ENCODE results near the gene CFAP161. TPM values are rescaled to one million over a fixed set of nuclear protein-coding genes. Genes with fewer than 3 reads are reported as not detected.

The CFAP161 gene
- total RNA-seq, 1 donor from 2014 or later, result 7.4 TPM

DNA sequence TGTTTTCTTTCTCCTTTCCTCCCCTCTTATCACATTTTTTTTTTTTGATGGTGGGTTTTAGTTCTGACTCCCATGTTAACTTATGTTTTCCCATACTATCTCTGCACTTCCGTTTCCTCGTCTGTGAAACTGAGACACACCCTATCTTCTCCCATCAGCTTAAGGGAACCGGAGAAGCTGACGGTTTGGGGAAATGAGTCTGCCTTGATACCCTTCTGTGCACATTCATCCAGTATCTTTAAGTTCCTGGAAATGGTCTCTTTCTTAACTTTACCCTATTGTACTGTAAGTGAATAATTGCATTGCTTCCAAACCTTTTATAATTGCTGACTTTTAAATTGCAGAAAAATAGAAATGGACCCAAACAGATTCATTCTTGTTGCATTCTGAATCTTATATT lies 26.2 kb upstream of the CFAP161 start:
- intact Hi-C loops (cut with DNase I), result loop anchor here (5.0 kb wide), 1 partner anchor 159 kb away; no protein-coding TSS in a partner anchor
- Histone ChIP-seq H3K27me3 (ENCODE audit: low read depth) (no peaks in the 10 kb centered on the region), H3K27ac (no peak overlapping the region), H3K9me3 (no peaks in the 10 kb centered on the region), H3K4me3 (no peak overlapping the region), H3K4me1 (peaks cover 28% of the 10 kb centered on the region), H3K36me3 (no peaks in the 10 kb centered on the region)
- ATAC-seq (peak; percentile 56 to 71), DNase-seq (no peak)
- TF ChIP-seq, protein P1, sequence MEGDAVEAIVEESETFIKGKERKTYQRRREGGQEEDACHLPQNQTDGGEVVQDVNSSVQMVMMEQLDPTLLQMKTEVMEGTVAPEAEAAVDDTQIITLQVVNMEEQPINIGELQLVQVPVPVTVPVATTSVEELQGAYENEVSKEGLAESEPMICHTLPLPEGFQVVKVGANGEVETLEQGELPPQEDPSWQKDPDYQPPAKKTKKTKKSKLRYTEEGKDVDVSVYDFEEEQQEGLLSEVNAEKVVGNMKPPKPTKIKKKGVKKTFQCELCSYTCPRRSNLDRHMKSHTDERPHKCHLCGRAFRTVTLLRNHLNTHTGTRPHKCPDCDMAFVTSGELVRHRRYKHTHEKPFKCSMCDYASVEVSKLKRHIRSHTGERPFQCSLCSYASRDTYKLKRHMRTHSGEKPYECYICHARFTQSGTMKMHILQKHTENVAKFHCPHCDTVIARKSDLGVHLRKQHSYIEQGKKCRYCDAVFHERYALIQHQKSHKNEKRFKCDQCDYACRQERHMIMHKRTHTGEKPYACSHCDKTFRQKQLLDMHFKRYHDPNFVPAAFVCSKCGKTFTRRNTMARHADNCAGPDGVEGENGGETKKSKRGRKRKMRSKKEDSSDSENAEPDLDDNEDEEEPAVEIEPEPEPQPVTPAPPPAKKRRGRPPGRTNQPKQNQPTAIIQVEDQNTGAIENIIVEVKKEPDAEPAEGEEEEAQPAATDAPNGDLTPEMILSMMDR (IDR thresholded peaks at IDR 0.05), result no peak

DNA sequence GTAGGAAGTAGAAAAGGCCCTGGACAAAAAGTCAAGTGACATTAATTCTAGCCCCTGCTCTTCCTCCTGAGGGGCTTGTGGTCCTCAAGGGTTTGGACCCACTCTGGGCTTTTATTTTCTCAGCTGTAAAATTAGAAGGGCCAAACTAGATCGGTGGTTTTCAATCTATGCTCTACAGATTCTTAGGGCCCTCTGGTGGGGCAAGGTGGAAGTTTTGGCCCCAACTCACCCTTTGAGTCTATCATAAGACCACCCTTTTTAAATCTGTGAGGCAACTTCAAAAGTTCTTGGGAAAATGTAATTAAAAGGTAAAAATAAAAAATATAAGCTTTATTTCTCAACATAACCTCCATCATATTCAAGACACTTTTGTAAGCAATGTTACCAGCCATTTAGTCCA lies 25.6 kb upstream of the CFAP161 start:
- no peaks in the 10 kb centered on the region for H3K36me3 ChIP-seq
- H3K27ac ChIP-seq, result no peak overlapping the region
- no peak overlapping the region for H3K4me3 ChIP-seq
- H3K27me3 ChIP-seq (ENCODE audit: low read depth), result no peaks in the 10 kb centered on the region
- ATAC-seq, result no peak
- peaks cover 28% of the 10 kb centered on the region for H3K4me1 ChIP-seq
- intact Hi-C loops (cut with DNase I), result loop anchor here (5.0 kb wide), 1 partner anchor 159 kb away; no protein-coding TSS in a partner anchor
- TF ChIP-seq, protein P1 (IDR thresholded peaks at IDR 0.05), result peak; percentile 56
- no peaks in the 10 kb centered on the region for H3K9me3 ChIP-seq
- DNase-seq, result no peak

DNA sequence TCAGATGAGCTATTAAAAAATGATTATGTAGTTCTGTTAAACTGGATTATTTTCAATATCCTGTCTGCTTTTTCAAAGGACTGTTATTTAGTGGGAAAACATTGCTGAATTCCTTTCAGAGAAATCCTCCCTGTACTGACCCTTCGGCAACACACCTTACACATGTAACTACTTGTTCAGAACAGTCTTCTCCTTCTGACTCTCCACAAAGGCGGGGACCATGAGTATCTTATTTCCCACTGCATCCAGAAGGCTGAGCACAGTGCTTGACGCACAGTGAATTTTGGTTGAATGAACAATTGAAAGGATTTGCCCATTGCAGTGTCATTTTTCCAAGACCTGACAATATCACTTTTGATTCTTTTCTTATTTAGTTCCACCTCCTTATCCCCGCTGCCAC lies 23.1 kb upstream of the CFAP161 start:
- ATAC-seq (no peak), DNase-seq (no peak)
- H3K27ac ChIP-seq, result no peak overlapping the region
- H3K9me3 ChIP-seq, result no peaks in the 10 kb centered on the region
- H3K4me1 ChIP-seq, result peaks cover 28% of the 10 kb centered on the region
- H3K36me3 ChIP-seq, result no peaks in the 10 kb centered on the region
- H3K27me3 ChIP-seq (ENCODE audit: low read depth), result no peaks in the 10 kb centered on the region
- intact Hi-C loops (cut with DNase I), result no loop called here
- TF ChIP-seq, protein P1 (IDR thresholded peaks at IDR 0.05), result no peak
- H3K4me3 ChIP-seq, result no peak overlapping the region

DNA sequence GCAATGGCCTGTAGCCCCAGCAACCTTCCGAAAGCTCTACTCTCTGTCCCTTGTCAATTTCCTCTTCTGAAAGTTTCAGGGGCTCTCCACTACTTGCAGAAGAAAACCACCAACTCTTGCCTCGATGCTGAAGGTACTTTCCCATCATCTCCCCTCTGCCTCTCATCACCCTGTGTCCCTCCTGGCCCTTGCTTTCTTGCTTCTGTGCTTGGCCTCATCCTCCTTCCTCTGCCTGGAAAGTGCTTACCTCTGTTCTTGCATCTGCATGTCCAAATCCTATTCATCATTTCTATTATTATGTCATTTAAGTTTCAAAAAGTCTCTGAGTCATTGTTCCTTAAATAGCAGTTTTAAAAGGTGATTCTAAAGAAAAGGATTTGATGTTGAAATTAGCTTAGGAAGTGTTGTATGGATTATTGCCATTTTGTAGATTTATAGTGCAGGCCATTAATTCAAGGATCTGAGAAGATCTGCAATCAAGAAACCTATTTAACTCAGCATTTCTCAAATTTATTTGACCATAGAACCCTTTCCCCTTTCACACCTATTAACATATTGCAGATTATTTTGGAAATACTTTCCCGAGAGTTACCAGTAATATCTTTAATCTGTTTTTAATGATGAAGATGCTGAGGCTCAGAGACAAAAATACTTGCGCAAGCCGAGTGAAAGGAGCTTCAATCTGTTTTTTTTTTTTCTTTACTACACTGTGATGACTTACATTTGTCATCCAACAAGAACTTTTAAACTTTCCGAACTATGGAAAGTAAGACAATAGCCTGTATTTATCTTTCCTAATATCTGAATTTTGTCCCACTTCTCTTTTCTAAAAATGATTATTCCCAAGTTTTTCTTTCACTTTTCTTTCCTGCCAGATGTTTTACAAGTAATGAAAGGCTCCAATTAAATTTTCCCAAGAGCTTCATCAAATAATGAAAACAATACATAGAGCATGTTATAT lies 22.3 kb upstream of the CFAP161 start:
- intact Hi-C loops (cut with DNase I), result no loop called here
- Histone ChIP-seq H3K4me3 (no peak overlapping the region), H3K36me3 (no peaks in the 10 kb centered on the region), H3K9me3 (no peaks in the 10 kb centered on the region), H3K27me3 (ENCODE audit: low read depth) (no peaks in the 10 kb centered on the region), H3K4me1 (peaks cover 24% of the 10 kb centered on the region), H3K27ac (no peak overlapping the region)
- ATAC-seq (no peak), DNase-seq (no peak)
- TF ChIP-seq, protein P1 (IDR thresholded peaks at IDR 0.05), result no peak

DNA sequence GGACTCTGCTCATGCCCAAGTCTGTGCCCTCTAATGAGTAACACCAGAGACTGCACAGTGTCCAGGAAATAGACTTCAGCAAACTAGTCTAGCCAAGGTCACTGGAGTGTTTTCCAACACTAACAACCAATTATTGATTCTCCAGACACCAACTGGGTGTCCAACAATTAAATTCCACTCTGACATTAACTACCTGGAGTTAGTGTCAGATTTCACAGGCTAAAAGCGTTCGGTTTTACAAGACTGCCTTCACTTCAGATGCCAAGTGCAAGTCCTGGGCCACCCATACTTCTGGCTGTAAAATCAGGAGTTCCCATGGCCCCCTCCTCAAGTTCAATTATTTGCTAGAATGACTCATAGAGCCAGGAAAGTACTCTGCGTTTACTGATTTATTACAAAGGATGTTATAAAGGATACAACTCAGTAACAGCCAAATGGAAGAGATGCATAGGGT lies 20.8 kb upstream of the CFAP161 start:
- peaks cover 11% of the 10 kb centered on the region for H3K4me1 ChIP-seq
- ATAC-seq (no peak), DNase-seq (no peak)
- H3K27me3 ChIP-seq (ENCODE audit: low read depth), result peaks cover 4% of the 10 kb centered on the region
- no peaks in the 10 kb centered on the region for H3K36me3 ChIP-seq
- intact Hi-C loops (cut with DNase I), result no loop called here
- no peak overlapping the region for H3K27ac ChIP-seq
- H3K4me3 ChIP-seq, result no peak overlapping the region
- TF ChIP-seq, protein P1 (IDR thresholded peaks at IDR 0.05), result no peak
- no peaks in the 10 kb centered on the region for H3K9me3 ChIP-seq
